Trophoblast cell (in vitro differentiated cells and primary cell): Measurements from ENCODE around the gene XNDC1N.
A peak's percentile ranks its signal among the peaks of the same experiment; 100 is the strongest.
"Not testable (repeated sequence)": the region's sequence is repeated elsewhere in the genome, so short reads cannot be mapped to it uniquely, and the experiment has no call there.

Experiments used
- DNase-seq, 2 donors: peaks; one replicate each; pipeline ENCODE4 v3.0.0-alpha.2; 2016
- H2AFZ ChIP-seq: 2 replicates; pipeline ENCODE4 v1.6.1; 2013; ENCODE audit warnings: low read length, moderate library complexity, mild to moderate bottlenecking; ENCODE audit not compliant: insufficient read depth, poor library complexity
- H2AK5ac ChIP-seq: 2 replicates; pipeline ENCODE4 v1.6.1; 2013; ENCODE audit warnings: mild to moderate bottlenecking, low read length
- H2BK120ac ChIP-seq: 2 replicates; pipeline ENCODE4 v1.6.1; 2013; ENCODE audit warnings: low read length, mild to moderate bottlenecking, moderate library complexity; ENCODE audit not compliant: insufficient read depth, poor library complexity
- H2BK12ac ChIP-seq: 2 replicates; pipeline ENCODE4 v1.6.1; 2013; ENCODE audit warnings: mild to moderate bottlenecking, low read length, moderate library complexity
- H2BK5ac ChIP-seq: 2 replicates; pipeline ENCODE4 v1.6.1; 2013; ENCODE audit warnings: low read length, low read depth, moderate library complexity, mild to moderate bottlenecking; ENCODE audit not compliant: poor library complexity
- H3K14ac ChIP-seq: 2 replicates; pipeline ENCODE4 v1.6.1; 2013; ENCODE audit warnings: mild to moderate bottlenecking, low read length
- H3K18ac ChIP-seq: 2 replicates; pipeline ENCODE4 v1.6.1; 2013; ENCODE audit warnings: mild to moderate bottlenecking, low read length
- H3K23ac ChIP-seq: 2 replicates; pipeline ENCODE4 v1.6.1; 2013; ENCODE audit warnings: low read length
- H3K27ac ChIP-seq: 2 replicates; pipeline ENCODE4 v1.5.1; 2013; ENCODE audit warnings: low read depth, mild to moderate bottlenecking, inconsistent platforms, low read length, moderate library complexity
- H3K27me3 ChIP-seq: 2 replicates; pipeline ENCODE4 v1.6.1; 2013; ENCODE audit warnings: inconsistent platforms, mild to moderate bottlenecking, low read length, moderate library complexity; ENCODE audit not compliant: insufficient read depth
- H3K36me3 ChIP-seq, 2 experiments: 1 replicate in 1 of 2; 2 replicates in 1 of 2; pipeline ENCODE4 v1.6.1; 2013; ENCODE audit warnings: low read length in 2 of 2, mild to moderate bottlenecking in 2 of 2, moderate library complexity in 1 of 2; ENCODE audit not compliant: insufficient read depth in 2 of 2, control insufficient read depth in 1 of 2
- H3K4ac ChIP-seq: 2 replicates; pipeline ENCODE4 v1.6.1; 2013; ENCODE audit warnings: low read depth, mild to moderate bottlenecking, low read length, moderate library complexity
- H3K4me1 ChIP-seq, 2 experiments: 1 replicate in 1 of 2; 2 replicates in 1 of 2; pipeline ENCODE4 v1.6.1; 2013; ENCODE audit warnings: low read length in 2 of 2, mild to moderate bottlenecking in 2 of 2, moderate library complexity in 1 of 2; ENCODE audit not compliant: insufficient read depth in 2 of 2, control insufficient read depth in 1 of 2
- H3K4me2 ChIP-seq: 2 replicates; pipeline ENCODE4 v1.6.1; 2013; ENCODE audit warnings: inconsistent platforms, mild to moderate bottlenecking, low read length, moderate library complexity
- H3K4me3 ChIP-seq: 2 replicates; pipeline ENCODE4 v1.5.1; 2013; ENCODE audit warnings: mild to moderate bottlenecking, low read depth, low read length, inconsistent platforms
- H3K79me1 ChIP-seq: one replicate; pipeline ENCODE4 v1.6.1; 2013; ENCODE audit warnings: low read length
- H3K79me2 ChIP-seq: 2 replicates; pipeline ENCODE4 v1.6.1; 2013; ENCODE audit warnings: low read length, mild to moderate bottlenecking; ENCODE audit not compliant: control insufficient read depth, insufficient read depth, poor library complexity
- H3K9ac ChIP-seq: 2 replicates; pipeline ENCODE4 v1.6.1; 2013; ENCODE audit warnings: mild to moderate bottlenecking, low read length
- H3K9me3 ChIP-seq: 2 replicates; pipeline ENCODE4 v1.6.1; 2013; ENCODE audit warnings: low read depth, mild to moderate bottlenecking, control low read depth, inconsistent platforms, low read length; ENCODE audit not compliant: insufficient read depth
- H4K12ac ChIP-seq: 2 replicates; pipeline ENCODE4 v1.6.1; 2013; ENCODE audit warnings: low read depth, mild to moderate bottlenecking, low read length, moderate library complexity
- H4K8ac ChIP-seq: 2 replicates; pipeline ENCODE4 v1.6.1; 2013; ENCODE audit warnings: low read depth, mild to moderate bottlenecking, low read length, moderate library complexity
- H4K91ac ChIP-seq: one replicate; pipeline ENCODE4 v1.6.1; 2013; ENCODE audit warnings: low read depth, mild to moderate bottlenecking, low read length, moderate library complexity
- WGBS: extraction: QIAGEN DNeasy Blood & Tissue Kit; methylation state at CpG from one replicate; pipeline ENCODE4 v1.1.7; 2013; ENCODE audit warnings: missing lambda C conversion rate; ENCODE audit not compliant: insufficient read length, insufficient coverage; ENCODE audit errors: extremely low coverage; 5-methylcytosine and 5-hydroxymethylcytosine counted together

The XNDC1N gene

DNA sequence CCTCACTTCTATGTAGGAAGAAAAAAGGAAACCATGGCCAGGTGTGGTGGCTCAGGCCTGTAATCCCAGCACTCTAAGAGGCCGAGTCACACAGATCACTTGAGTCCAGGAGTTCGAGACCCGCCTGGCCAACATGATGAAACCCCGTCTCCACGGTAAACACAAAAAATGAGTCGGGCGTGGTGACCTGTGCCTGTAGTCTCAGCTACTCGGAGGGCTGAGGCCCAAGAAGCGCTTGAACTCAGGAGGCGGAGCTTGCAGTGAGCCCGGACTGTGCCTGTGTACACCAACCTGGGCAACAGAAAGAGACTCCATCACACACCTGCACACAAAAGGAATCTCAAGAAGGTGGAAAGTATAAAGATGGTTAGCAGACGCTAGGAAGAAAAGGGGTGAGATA is 32.4 kb downstream of the XNDC1N start:
- H2AFZ ChIP-seq = no peak overlapping the region
- H3K9me3 ChIP-seq = peaks cover 4% of the 10 kb centered on the region
- no peak overlapping the region for H2BK12ac ChIP-seq
- no peak overlapping the region for H3K14ac ChIP-seq
- DNase-seq = no peak
- no peaks in the 10 kb centered on the region for H3K27me3 ChIP-seq
- no peaks in the 10 kb centered on the region for H3K79me1 ChIP-seq
- no peak overlapping the region for H3K4me3 ChIP-seq
- no peak overlapping the region for H4K91ac ChIP-seq
- H2BK5ac ChIP-seq = no peak overlapping the region
- no peak overlapping the region for H3K23ac ChIP-seq
- H3K79me2 ChIP-seq = no peaks in the 10 kb centered on the region
- H3K18ac ChIP-seq = no peak overlapping the region
- no peak overlapping the region for H4K12ac ChIP-seq
- no peak overlapping the region for H2AK5ac ChIP-seq
- H3K4me2 ChIP-seq = no peak overlapping the region
- H3K27ac ChIP-seq = no peak overlapping the region
- no peak overlapping the region for H3K4ac ChIP-seq
- no peaks in the 10 kb centered on the region for H3K36me3 ChIP-seq
- no peak overlapping the region for H4K8ac ChIP-seq
- no peak overlapping the region for H3K9ac ChIP-seq
- no peak overlapping the region for H2BK120ac ChIP-seq
- no peaks in the 10 kb centered on the region for H3K4me1 ChIP-seq
- WGBS = no CpG with 5 or more reads among the region's 12 CpGs

DNA sequence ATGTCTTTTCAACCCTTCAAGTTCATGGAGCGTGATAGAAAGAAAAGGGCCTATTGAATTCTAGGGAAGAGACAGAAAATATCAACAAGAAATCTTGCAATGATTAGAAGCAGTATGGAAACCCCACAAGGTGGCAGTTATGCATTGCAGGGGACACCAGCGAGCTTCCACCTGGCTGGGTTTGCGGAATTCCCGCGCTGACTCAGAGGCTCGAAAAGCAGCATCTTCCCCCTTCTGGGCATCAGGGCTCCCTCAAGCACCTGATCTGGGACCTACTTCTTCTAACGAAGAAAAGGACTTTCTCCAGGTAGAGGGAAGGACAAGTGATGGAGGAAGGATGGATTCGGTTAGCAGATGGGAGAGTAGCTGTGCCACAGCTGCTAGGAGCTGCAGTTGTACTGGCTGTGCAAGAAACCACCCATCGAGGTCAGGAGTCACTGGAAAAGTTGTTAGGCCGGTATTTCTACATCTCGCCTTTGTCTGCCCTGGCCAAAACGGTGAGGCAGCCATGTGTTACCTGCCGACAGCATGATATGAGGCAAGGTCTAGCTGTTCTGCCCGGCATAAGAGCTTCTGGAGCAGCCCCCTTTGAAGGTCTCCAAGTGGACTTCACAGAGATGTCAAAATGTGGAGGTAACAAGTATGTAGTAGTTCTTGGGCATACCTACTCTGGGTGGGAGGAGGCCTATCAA is 39.1 kb downstream of the XNDC1N start:
- not testable (repeated sequence) for H2AFZ ChIP-seq, H4K12ac ChIP-seq, H3K23ac ChIP-seq, H3K18ac ChIP-seq, H3K9me3 ChIP-seq, H3K27ac ChIP-seq, H2AK5ac ChIP-seq, H3K27me3 ChIP-seq, H3K9ac ChIP-seq, H3K4me2 ChIP-seq, H3K79me2 ChIP-seq, H2BK5ac ChIP-seq, H3K4ac ChIP-seq, H3K79me1 ChIP-seq, H2BK12ac ChIP-seq, H3K36me3 ChIP-seq, H3K4me1 ChIP-seq, H4K8ac ChIP-seq, H3K4me3 ChIP-seq
- peak; percentile 56 to 74 for DNase-seq
- Histone ChIP-seq H4K91ac (peak overlapping the region; percentile 11), H2BK120ac (peak overlapping the region; percentile 37), H3K14ac (peak overlapping the region; percentile 8)
- no CpG with 5 or more reads among the region's 14 CpGs for WGBS

DNA sequence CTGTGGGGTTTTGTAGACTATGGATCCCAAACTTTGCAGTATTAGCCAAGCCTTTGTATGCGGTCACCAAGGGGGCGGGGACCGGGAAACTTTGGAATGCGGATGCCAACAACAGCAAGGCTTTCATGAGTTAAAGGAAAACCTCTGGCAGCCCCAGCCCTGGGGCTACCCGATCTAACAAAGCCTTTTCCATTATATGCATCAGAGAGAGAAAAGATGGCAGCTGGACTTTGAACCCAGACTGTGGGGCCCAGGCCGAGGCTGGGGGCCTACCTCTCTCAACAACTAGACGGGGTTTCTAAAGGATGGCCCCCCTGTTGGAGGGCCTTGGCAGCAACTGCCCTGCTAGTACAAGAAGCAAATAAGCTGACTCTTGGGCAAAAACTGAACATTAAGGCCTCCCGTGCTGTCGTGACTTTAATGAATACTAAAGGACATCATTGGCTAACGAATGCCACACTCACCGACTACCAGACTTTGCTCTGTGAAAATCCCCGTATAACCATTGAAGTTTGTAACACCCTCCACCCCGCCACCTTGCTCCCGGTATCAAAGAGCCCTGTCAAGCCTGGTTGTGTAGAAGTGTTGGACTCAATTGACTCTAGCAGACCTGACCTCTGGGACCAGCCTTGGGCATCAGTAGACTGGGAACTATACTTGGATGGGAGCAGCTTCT is 39.9 kb downstream of the XNDC1N start:
- WGBS = no CpG with 5 or more reads among the region's 14 CpGs
- not testable (repeated sequence) for H2AK5ac ChIP-seq, H3K79me1 ChIP-seq, H3K9me3 ChIP-seq, H3K4ac ChIP-seq, H3K9ac ChIP-seq, DNase-seq, H3K27ac ChIP-seq, H4K12ac ChIP-seq, H3K4me3 ChIP-seq, H3K18ac ChIP-seq, H3K23ac ChIP-seq, H2BK120ac ChIP-seq, H2BK12ac ChIP-seq, H3K36me3 ChIP-seq, H2BK5ac ChIP-seq, H3K79me2 ChIP-seq, H4K91ac ChIP-seq, H3K4me1 ChIP-seq, H4K8ac ChIP-seq, H3K4me2 ChIP-seq, H3K27me3 ChIP-seq, H2AFZ ChIP-seq, H3K14ac ChIP-seq

DNA sequence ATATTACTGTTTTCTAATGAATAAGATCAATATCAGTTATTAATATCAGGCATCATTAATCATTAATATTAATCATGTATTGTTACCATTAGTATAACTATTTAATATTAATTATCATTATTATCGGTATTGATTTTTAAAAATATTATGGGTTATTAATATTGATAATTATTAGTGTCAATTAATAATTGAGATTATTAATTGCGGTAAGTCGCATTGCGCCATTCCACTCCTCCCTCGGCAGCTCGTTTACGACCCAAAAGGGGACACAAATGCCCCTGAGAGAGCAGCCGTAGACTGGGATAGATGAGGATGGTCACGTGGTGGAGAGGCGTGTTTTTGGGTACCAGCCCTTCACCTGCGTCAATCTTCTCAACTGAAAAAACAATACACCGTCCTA is 42.6 kb downstream of the XNDC1N start:
- H2AK5ac ChIP-seq, H3K79me1 ChIP-seq, H3K4me2 ChIP-seq, H3K18ac ChIP-seq, H3K4me3 ChIP-seq, H3K36me3 ChIP-seq, H2AFZ ChIP-seq, H2BK12ac ChIP-seq, H3K79me2 ChIP-seq, H2BK5ac ChIP-seq, H3K4ac ChIP-seq, H3K27me3 ChIP-seq, DNase-seq, H4K12ac ChIP-seq, H4K91ac ChIP-seq, H3K14ac ChIP-seq, H2BK120ac ChIP-seq, H4K8ac ChIP-seq, H3K9ac ChIP-seq, H3K23ac ChIP-seq, H3K9me3 ChIP-seq, H3K27ac ChIP-seq, H3K4me1 ChIP-seq: not testable (repeated sequence)
- no CpG with 5 or more reads among the region's 12 CpGs for WGBS
